AG20443 (cell line): ENCODE results near the gene GALNT10.

Source experiments
- DNase-seq: peaks from one replicate; pipeline ENCODE4 v3.0.0; 2012; ENCODE audit warnings: low spot score, mixed read lengths

The GALNT10 gene

GRCh38 chr5:154324033-154324432 is 133.5 kb downstream of the GALNT10 start:
- no peak for DNase-seq

GRCh38 chr5:154325566-154325965 is 135.0 kb downstream of the GALNT10 start:
- DNase-seq = no peak

- DNase-seq = no peak
Observed at GRCh38 chr5:154329062-154329461, 138.5 kb downstream of the GALNT10 start.

- DNase-seq = no peak
Observed at GRCh38 chr5:154329519-154330040, 139.0 kb downstream of the GALNT10 start.

- no peak for DNase-seq
Observed at GRCh38 chr5:154330097-154330667, 139.6 kb downstream of the GALNT10 start.

- no peak for DNase-seq
Observed at GRCh38 chr5:154331232-154331631, 140.7 kb downstream of the GALNT10 start.

- no peak for DNase-seq
Observed at GRCh38 chr5:154331924-154332323, 141.4 kb downstream of the GALNT10 start.

GRCh38 chr5:154332451-154332850 is 141.9 kb downstream of the GALNT10 start:
- DNase-seq = no peak

GRCh38 chr5:154333016-154333415 is 142.5 kb downstream of the GALNT10 start:
- DNase-seq = no peak

GRCh38 chr5:154334406-154335064 is 144.0 kb downstream of the GALNT10 start:
- DNase-seq = no peak

- DNase-seq = no peak
Observed at GRCh38 chr5:154335065-154335448, 144.5 kb downstream of the GALNT10 start.

GRCh38 chr5:154341620-154342019 is 151.1 kb downstream of the GALNT10 start:
- no peak for DNase-seq

GRCh38 chr5:154342211-154342610 is 151.7 kb downstream of the GALNT10 start:
- no peak for DNase-seq

GRCh38 chr5:154342963-154343362 is 152.4 kb downstream of the GALNT10 start:
- no peak for DNase-seq

- DNase-seq = no peak
Observed at GRCh38 chr5:154344461-154344860, 153.9 kb downstream of the GALNT10 start.

GRCh38 chr5:154345255-154345952 is 154.9 kb downstream of the GALNT10 start:
- no peak for DNase-seq

- DNase-seq = no peak
Observed at GRCh38 chr5:154346427-154346826, 155.9 kb downstream of the GALNT10 start.

GRCh38 chr5:154349626-154350264 is 159.2 kb downstream of the GALNT10 start:
- DNase-seq = no peak

GRCh38 chr5:154351141-154351540 is 160.6 kb downstream of the GALNT10 start:
- DNase-seq = no peak

- no peak for DNase-seq
Observed at GRCh38 chr5:154351566-154351965, 161.0 kb downstream of the GALNT10 start.

GRCh38 chr5:154352960-154353548 is 162.5 kb downstream of the GALNT10 start:
- DNase-seq = no peak

- DNase-seq = no peak
Observed at GRCh38 chr5:154355129-154355611, 164.6 kb downstream of the GALNT10 start.
